HCT116 (cell line): ENCODE data around the gene ANKRD2.

ENCODE experiments used
- CTCF ChIP-seq, 3 experiments: fragments of 200-600 bp in 1 of 3; sonication (generic) in 1 of 3; IDR thresholded peaks in 2 of 3; conservative IDR thresholded peaks in 1 of 3; 2 replicates each; pipeline ENCODE4 v1.5.1; 2012 to 2017; ENCODE audit warnings: low read depth in 2 of 3, low read length in 2 of 3, antibody characterized with exemption in 1 of 3, borderline replicate concordance in 1 of 3, control low read depth in 1 of 3, mild to moderate bottlenecking in 1 of 3, mixed read lengths in 1 of 3, mixed run types in 1 of 3, moderate library complexity in 1 of 3; ENCODE audit not compliant: insufficient read depth in 1 of 3
- YY1 ChIP-seq: IDR thresholded peaks from 2 replicates; pipeline ENCODE4 v1.6.1; 2011; ENCODE audit warnings: low read length, low read depth, moderate library complexity, mild to moderate bottlenecking; ENCODE audit not compliant: insufficient replicate concordance; ENCODE audit errors: extremely low read depth
- TF ChIP-seq, protein P1 (sequence below): IDR thresholded peaks from 2 replicates; pipeline ENCODE4 v1.6.1; 2012; ENCODE audit warnings: low read depth

- TF ChIP-seq CTCF (IDR thresholded peaks at IDR 0.05 in 2 of 3, conservative IDR thresholded peaks at IDR 0.05 in 1 of 3; ENCODE audit: borderline replicate concordance in 1 of 3, insufficient read depth in 1 of 3, low read depth in 2 of 3, low read length in 2 of 3) = no peak
- TF ChIP-seq YY1 = no peak
- TF ChIP-seq, protein P1, sequence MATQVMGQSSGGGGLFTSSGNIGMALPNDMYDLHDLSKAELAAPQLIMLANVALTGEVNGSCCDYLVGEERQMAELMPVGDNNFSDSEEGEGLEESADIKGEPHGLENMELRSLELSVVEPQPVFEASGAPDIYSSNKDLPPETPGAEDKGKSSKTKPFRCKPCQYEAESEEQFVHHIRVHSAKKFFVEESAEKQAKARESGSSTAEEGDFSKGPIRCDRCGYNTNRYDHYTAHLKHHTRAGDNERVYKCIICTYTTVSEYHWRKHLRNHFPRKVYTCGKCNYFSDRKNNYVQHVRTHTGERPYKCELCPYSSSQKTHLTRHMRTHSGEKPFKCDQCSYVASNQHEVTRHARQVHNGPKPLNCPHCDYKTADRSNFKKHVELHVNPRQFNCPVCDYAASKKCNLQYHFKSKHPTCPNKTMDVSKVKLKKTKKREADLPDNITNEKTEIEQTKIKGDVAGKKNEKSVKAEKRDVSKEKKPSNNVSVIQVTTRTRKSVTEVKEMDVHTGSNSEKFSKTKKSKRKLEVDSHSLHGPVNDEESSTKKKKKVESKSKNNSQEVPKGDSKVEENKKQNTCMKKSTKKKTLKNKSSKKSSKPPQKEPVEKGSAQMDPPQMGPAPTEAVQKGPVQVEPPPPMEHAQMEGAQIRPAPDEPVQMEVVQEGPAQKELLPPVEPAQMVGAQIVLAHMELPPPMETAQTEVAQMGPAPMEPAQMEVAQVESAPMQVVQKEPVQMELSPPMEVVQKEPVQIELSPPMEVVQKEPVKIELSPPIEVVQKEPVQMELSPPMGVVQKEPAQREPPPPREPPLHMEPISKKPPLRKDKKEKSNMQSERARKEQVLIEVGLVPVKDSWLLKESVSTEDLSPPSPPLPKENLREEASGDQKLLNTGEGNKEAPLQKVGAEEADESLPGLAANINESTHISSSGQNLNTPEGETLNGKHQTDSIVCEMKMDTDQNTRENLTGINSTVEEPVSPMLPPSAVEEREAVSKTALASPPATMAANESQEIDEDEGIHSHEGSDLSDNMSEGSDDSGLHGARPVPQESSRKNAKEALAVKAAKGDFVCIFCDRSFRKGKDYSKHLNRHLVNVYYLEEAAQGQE = no peak
Observed at GRCh38 chr10:97590082-97590747, 17.6 kb downstream of the ANKRD2 start.
